ENCODE results near the gene TNFAIP8L1.

DNA sequence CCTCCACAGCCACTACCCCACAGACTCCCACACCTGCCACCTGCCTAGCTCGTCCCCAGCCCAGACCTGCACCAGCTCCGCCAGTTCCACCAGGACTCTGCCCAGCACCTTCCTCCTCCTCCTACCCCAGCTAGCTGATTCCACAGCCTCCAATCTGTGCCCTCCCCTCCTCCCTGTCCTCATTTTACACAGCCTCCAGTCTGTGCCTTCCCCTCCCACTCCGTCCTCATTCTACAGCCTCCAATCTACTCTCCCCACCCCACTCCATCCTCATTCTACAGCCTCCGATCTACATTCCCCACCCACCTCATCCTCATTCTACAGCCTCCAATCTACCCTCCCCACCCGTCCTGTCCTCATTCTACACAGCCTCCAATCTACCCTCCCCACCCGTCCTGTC is 23.5 kb downstream of the TNFAIP8L1 start:
- TF ChIP-seq JUND (IDR thresholded peaks at IDR 0.05) (no peak), HNF4G (IDR thresholded peaks at IDR 0.05) (no peak), NR2F2 (IDR thresholded peaks at IDR 0.05) (no peak)
- TF ChIP-seq, protein P1, sequence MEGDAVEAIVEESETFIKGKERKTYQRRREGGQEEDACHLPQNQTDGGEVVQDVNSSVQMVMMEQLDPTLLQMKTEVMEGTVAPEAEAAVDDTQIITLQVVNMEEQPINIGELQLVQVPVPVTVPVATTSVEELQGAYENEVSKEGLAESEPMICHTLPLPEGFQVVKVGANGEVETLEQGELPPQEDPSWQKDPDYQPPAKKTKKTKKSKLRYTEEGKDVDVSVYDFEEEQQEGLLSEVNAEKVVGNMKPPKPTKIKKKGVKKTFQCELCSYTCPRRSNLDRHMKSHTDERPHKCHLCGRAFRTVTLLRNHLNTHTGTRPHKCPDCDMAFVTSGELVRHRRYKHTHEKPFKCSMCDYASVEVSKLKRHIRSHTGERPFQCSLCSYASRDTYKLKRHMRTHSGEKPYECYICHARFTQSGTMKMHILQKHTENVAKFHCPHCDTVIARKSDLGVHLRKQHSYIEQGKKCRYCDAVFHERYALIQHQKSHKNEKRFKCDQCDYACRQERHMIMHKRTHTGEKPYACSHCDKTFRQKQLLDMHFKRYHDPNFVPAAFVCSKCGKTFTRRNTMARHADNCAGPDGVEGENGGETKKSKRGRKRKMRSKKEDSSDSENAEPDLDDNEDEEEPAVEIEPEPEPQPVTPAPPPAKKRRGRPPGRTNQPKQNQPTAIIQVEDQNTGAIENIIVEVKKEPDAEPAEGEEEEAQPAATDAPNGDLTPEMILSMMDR (IDR thresholded peaks at IDR 0.05; ENCODE audit: low read depth, low read length, missing input control), result no peak
- TF ChIP-seq, protein P2, sequence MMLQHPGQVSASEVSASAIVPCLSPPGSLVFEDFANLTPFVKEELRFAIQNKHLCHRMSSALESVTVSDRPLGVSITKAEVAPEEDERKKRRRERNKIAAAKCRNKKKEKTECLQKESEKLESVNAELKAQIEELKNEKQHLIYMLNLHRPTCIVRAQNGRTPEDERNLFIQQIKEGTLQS (IDR thresholded peaks at IDR 0.05), result no peak

Data from liver (tissue), 3 donors.